ENCODE measurements around the gene OR13G1.
A peak's percentile ranks its signal among the peaks of the same experiment; 100 is the strongest.
"Not testable (repeated sequence)": the region's sequence is repeated elsewhere in the genome, so short reads cannot be mapped to it uniquely, and the experiment has no call there.

The OR13G1 gene, protein sequence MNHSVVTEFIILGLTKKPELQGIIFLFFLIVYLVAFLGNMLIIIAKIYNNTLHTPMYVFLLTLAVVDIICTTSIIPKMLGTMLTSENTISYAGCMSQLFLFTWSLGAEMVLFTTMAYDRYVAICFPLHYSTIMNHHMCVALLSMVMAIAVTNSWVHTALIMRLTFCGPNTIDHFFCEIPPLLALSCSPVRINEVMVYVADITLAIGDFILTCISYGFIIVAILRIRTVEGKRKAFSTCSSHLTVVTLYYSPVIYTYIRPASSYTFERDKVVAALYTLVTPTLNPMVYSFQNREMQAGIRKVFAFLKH

DNA sequence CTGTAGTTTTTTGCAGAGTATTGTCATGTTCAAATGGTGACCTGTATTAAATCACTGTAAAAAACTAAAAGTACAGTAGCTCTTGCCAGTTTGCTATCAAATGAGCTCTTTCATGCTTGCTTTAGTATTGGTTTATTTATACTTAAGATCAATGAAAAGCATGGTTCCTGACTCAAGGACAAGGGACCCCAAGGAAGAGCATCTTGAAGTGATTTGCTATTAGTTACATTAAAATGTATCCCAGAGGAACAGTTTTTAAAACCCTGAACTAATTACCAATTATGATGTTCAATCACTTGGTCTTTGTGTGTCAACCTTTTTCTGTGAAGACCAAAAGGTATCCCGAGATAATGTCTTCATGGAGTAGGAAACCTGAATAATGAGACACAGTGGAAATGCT, at the start of gene OR13G1:
Gene OR13G1 (minus strand): TSS at position 101 of the 400 bp plus-strand sequence. CDS start 6,698 bp downstream, outside the sequence.
- DNase-seq (ENCODE audit: low spot score) = no peak

DNA sequence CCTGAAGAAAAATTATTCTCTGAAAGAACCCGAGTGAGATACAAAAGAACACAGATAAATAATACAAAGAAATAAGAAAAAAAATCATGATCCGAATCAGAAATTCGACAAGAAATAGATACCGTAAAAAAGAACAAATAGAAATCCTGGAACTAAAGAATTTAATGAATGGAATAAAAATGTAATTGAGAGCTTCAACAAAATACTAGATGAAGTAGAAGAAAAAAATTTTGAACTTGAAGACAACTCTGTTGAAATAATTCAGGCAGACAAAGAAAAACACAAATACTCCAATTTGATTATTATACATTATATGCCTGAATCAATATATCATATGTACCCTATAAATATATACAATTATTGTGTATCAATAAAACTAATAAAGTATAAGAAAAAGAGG, 41.7 kb upstream of the OR13G1 start:
- no peak for DNase-seq (ENCODE audit: low spot score)

DNA sequence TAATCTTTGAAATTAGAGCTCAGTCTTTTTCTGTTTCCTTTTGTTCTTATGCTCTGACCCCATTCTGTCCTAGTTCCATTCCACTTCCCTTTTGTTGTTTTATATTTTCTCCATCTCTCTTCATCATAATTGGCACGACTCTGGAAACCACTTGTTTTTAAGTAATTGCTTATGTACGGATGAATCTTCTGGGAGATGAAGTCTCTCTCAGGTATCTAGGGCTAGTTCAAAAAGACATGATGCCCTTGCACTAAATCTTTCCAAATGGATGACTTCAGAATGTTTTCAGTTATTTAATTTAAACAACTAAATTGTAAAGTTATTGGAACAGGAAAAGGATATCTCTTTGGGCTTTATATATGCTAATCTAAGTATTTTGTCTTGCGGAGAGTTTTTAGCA, 37.0 kb upstream of the OR13G1 start, which contains the start of gene OR6F1:
Gene OR6F1 (minus strand): TSS at position 101 of the 400 bp plus-strand sequence. CDS start 3,891 bp downstream, outside the sequence.
- no peak for DNase-seq (ENCODE audit: low spot score)

DNA sequence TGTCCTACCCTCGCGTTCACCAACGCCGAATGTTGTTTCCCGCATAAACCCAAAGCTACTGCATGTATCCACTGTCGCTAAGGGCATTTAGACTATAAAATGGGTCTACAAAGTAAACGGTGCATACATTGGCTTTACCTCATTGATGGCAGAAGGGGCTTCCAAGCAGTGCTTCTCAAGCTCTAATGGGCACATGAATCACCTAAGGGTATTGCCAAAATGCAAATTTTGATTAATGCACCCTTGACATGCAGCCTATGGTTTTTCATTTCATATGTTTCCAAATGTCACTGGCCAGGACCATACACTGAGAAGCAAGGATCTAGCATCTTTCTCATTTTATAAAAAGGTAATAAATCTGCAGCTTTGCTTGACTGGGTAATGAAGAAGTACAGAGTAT, 34.2 kb upstream of the OR13G1 start:
- no peak for DNase-seq (ENCODE audit: low spot score)

DNA sequence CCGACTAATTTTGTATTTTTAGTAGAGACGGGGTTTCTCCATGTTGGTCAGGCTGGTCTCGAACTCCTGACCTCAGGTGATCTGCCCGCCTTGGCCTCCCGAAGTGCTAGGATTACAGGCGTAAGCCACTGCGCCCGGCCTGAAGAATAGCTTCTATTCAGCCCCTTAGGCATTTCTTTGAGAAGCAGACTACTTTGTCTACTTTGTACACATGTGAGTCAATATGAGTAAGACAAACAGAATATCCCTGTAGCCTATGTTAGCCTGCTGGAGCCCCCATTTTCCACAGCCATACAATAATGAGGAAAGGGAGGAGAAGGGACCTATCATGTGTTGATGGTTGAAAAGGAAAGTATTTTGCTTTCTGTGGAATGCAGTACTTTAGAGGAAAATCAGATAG, 31.1 kb upstream of the OR13G1 start:
- DNase-seq (ENCODE audit: low spot score) = not testable (repeated sequence)

DNA sequence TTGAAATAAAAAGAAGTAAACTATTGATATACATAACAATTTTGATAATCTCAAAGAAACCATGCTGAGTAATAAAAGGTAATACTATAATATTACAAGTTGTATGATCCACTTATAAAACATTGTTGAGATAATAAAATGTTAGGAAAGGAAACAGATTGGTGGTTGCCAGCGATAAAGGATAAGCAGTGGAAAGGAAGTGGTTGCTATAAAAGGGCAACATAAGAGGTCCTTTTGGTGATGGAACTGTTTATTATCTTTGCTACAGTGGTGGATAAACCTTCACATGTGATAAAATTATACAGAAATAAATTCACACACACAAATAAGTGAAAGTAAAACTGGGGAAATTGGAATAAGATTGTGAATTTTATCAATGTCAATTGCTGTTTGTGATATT, 21.8 kb upstream of the OR13G1 start:
- no peak for DNase-seq (ENCODE audit: low spot score)

DNA sequence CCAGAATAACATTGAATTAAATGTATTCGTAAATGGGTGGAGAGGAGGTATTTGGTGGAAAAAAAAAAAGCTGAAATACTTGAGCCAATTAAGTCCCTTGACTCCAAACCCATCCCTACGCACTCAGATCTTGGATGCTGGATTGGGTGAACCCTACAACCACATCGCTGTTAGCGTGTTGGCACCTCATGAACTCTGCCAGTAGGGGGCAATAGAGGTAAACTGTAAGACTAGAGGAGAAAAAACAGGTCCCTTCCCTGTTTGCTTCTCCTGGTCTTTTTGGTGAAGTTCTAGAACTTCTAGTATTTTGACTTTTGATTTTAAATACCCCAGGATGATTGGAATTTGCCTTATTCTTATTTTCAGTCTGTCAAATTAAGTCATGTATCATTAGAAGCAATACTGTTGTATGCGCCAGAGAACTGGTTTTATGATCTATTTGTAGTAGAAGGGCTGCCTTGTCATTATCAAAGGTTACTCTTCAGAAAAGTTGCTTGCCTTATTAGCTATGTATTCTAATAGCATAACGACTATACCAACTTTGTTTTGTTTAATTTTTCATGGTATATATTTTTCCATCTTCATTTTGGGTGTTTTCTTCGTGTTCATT, 1.9 kb upstream of the OR13G1 start:
- DNase-seq (ENCODE audit: low spot score) = peak; percentile 29

DNA sequence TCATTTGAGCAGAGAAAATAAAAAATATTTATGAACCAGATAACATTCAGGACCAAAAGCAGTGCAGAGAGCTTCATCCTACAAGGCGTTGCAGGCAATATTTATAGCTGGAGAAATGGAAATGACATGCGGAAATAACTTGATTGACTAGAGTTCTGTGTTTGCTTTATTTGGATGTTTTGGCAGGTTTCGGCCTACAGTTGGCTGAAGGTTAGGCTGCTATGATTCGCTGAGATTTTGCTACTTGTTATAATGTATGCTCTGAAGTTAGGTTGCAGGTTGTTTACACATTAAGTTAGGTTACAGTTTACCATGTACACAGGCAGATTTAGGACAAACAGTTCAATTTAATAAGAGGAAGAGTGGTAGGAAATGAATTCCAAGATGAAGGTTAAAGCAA, 632 bp upstream of the OR13G1 start:
- no peak for DNase-seq (ENCODE audit: low spot score)

DNA sequence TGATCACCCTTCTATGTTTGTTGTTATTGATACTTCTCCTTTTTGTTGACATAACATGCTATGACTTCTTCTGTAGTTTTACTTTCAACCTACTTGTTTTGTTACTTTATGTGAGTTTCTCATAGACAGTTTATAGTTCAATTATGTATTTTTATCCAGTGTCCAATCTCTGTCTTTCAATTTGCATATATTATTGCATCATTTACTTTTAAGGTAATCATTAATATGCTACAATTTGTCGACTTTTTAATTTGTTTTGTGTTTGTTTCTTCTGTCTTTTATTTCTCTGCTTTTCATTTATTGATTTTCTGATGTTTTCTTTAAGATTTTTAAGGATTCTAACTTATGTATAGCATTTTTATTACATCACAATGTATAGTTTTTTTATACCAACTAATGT, 10.3 kb downstream of the OR13G1 start:
- DNase-seq (ENCODE audit: low spot score) = no peak

DNA sequence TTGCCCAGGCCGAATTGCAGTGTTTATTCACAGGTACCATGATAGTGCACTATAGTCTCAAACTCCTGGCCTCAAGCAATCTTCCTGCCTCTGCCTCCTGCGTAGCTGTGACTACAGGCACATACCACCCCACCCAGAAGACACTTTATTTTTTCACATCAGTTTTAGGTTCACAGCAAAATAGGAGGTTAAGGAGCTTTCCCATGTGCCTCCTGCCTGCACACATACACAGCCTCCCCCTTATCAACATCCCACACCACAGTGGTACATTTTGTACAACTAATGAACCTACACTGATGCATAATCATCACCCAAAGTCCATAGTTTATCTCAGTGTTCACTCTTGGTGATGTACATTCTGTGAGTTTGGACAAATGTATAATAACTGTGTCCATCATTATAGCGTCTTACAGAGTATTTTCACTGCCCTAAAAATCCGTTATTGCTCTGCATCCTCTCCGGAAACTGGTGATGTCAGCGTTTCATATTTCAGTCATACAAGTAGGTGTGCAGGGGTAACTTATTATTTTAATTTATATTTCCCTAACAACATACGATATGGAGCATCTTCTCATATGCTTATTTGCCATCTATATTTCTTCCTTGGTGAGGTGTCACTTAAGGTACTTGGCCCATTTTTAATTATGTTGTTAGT, 23.2 kb downstream of the OR13G1 start:
- DNase-seq (ENCODE audit: low spot score) = no peak

DNA sequence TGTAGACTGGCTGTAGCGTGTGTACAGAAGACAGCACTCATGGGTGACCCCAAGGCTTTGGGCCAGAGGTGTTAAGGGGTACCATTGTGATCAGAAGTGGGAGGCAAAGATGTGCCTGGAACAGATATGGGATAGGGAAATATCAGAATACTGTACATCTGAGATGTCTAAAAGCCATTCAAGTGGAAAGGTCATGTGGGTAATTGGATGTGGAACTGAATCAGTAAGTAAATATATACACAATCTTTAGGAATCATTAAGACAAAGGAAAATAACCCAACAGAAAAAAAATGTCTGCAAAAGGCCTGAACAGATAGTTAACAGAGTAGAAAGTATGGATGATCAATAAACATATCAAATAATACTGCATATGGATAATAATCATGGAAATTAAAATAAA, 26.5 kb downstream of the OR13G1 start:
- no peak for DNase-seq (ENCODE audit: low spot score)

DNA sequence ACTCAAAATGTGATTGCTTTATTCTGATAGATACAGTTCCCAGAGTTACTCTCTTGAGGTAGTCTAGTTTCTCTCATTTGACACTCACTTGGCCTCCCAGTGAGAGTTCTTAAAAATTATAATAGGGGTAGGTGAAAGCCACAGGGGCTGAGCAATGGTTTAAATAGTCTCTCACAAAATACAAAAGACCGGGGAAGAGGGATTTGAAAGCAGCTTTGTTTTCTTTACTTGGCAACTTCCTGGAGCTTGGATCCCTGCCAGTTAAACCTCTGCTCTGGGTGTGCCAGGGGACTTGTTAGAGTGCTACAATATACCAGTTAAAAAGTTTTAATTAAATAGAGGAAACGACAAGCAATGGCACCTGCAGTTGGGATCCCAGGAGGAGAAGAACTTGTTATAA, 31.7 kb downstream of the OR13G1 start:
- no peak for DNase-seq (ENCODE audit: low spot score)

DNA sequence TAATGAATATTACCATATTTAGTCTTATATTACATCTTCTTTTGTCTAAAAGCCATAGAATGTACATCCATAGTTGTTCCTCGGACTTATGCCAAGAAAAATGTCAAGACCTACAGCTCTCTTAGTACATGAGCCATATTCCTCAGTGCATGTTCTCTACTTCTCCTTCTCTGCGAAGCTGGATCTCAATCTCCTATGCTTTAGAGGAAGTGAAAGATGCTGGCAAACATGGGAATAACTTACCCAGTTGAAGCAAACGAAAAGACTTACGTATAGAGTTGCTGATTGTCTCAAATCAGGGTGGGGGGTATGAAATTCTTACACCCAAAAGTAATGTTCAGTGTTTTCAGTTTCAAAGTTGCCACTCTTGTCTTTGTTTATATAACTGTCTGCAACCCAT, 32.7 kb downstream of the OR13G1 start:
- no peak for DNase-seq (ENCODE audit: low spot score)

DNA sequence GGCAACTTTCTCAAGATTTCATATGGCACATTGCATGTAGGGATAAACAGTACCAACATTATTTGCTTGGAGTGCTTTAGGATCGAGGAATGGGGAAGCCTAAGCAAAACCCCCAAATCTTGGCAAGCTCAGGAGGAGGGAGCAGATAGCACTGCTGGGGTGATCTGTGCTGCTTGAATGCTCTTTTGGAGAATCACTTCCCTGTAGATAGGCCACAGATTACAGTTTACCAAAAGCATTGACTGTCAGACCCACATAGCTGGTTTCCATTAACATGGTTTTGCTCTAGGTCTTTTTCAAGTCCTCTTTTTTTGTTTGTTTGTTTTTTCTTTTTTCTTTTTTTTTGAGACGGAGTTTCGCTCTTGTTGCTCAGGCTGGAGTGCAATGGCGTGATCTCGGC, 36.8 kb downstream of the OR13G1 start:
- DNase-seq (ENCODE audit: low spot score) = no peak

DNA sequence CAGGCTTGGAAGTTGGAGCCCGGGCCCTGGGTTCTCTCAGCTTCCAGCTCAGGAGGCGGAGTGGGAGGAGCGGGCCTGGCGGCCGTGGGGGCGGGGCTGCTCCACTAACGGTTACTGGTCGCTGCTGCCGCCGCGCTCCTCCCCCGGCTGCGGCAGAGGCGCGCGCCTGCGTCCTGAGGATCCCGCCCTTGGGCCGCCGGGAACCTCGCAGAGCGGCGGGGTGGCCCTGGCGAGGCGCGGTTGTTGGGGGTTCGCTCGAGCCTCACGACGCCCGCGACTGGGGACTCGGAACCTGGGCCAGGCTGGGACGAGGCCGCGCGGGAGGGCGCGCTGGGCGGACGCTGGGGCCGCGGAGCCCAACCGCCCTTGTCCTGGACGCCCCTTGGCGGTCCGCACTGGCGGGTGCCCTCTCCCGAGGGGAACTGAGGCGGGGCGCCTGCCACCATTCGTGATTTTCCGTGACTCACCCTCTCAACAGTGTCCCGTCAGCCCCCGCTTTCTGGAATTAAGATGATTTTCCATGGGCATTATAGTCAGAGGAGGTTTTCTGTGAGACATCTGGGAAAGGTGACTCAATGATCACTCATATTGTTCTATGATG, 40.1 kb downstream of the OR13G1 start:
- DNase-seq (ENCODE audit: low spot score) = peak; percentile 57

DNA sequence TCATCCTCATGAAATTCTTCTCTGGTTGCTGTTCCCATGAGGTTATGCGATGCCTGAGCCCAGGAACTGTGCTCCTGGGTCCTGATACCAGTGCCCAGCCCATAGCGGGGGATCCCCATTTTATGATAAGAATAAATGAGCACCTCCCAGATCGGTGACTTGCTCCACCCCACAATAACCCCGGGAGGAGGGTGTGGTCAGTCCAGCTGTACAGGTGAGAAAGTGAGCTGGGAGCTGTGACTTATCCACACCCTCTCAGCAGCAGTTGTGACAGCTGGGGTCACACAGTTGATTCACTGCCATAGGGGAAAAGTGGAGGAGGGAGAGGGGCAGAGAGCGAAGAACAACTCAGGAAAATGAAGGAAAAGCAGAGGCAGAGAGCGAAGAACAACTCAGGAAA, 40.8 kb downstream of the OR13G1 start:
- DNase-seq (ENCODE audit: low spot score) = no peak

DNA sequence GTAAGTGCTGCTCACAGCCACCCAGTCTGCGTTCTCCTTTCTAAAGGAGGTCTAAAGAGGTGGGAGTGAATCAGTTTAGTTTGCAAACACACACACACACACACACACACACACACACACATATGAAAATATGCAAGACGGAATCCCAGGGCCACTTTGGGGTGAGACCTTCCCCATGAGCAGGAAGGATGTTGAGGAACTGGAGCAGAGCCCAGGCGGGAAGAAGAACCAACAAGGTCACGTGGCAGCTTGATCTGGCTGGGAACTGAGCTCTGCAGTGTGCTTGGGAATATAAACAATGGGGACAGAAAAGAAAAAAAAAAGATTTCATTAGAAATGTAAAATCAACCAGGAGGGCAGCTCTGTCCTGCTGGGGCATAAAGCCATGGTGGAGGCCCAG, 41.5 kb downstream of the OR13G1 start:
- no peak for DNase-seq (ENCODE audit: low spot score)

DNA sequence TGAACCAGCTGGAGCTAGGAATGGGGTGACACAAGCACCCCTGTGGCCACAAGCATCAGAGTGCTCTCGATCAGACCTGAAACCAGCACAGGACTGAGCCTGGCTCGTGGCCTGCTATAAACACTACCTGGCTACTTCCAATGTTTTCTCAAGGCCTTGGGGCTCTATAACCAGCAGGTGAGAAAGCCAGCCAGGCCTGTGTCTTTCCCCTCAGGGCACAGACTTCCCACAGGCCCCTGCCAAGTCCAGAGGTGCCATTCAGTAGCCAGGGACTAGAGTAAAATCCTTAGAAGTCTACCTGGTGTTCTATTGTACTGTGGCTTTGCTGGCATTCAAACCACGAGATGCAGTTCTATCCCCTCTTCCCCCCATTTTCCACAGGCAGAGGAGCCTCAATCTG, 51.6 kb downstream of the OR13G1 start:
- DNase-seq (ENCODE audit: low spot score) = no peak
